ENCODE measurements around the gene CENPH. TPM values are rescaled to one million over a fixed set of nuclear protein-coding genes. Genes with fewer than 3 reads are reported as not detected.
A peak's percentile ranks its signal among the peaks of the same experiment; 100 is the strongest.

The CENPH gene
- total and polyA plus RNA-seq, 2 of the 13 experiments (the other 11 are each of a cell fraction or from before 2014, with no cell fraction given) = 11.2 to 28.8 TPM

DNA sequence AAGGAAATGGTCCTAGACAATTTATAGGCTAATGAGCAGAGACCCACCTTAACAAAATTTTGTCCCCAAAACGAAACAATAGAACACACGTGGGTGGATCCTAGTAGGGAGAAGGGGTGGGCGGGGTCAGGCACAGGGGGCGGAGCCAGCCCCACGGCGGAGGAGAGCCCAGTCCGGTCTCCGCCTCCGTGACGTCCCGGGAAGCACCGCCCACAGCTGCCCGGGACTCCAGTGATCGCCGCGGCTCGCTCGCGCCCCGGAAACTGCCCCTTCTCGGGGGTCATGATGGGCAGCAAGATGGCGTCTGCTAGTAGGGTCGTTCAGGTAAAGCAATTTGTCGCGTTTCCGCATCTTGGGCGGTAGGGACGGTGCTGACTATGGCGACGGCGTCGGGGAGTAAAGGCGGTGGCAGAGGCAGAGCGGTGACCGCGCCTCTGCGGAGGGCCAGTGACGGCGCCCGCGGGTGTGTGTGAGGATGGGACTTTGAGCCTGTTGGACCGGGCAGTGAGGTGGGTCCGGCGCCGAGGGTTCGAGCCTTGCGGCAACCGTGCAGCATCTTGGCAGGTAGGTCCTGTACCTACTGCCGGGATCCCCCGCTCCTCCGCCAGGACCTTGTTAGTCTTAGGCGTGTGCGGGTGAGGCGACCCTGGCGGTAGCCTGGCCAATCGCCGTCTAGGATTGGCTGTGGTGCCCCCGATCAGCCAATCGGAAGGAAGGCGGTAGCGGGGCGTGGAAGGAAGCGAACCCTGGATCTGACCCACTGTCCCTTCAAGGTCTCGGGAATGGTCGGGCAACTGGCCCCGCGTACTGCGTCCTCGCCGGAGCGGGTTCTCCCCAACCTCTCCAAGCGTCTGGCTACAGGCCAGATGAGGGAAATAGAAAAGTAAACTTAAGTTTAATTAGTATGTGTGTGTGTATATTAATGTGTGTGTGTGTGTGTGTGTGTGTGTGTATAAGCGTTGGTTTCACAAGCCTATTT, 28.5 kb downstream of the CENPH start (continued):
- TF ChIP-seq, protein P1, sequence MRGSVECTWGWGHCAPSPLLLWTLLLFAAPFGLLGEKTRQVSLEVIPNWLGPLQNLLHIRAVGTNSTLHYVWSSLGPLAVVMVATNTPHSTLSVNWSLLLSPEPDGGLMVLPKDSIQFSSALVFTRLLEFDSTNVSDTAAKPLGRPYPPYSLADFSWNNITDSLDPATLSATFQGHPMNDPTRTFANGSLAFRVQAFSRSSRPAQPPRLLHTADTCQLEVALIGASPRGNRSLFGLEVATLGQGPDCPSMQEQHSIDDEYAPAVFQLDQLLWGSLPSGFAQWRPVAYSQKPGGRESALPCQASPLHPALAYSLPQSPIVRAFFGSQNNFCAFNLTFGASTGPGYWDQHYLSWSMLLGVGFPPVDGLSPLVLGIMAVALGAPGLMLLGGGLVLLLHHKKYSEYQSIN (CRISPR knock-in tag; IDR thresholded peaks at IDR 0.05; ENCODE audit: borderline replicate concordance) = no peak
- TF ChIP-seq ZNF850 (CRISPR knock-in tag; conservative IDR thresholded peaks at IDR 0.05) (0 out of 2 replicates have a peak, but pooled peaks have one; percentile 39), ZNF646 (CRISPR knock-in tag; IDR thresholded peaks at IDR 0.05) (0 out of 2 replicates have a peak, but pooled peaks have one; percentile 58), TMF1 (CRISPR knock-in tag; IDR thresholded peaks at IDR 0.05; ENCODE audit: low read depth) (peak; percentile 86), ZNF879 (CRISPR knock-in tag; IDR thresholded peaks at IDR 0.05) (no peak), ZMYM4 (CRISPR knock-in tag; IDR thresholded peaks at IDR 0.05) (peak; percentile 87), MYNN (CRISPR knock-in tag; IDR thresholded peaks at IDR 0.05; ENCODE audit: low read depth) (peak; percentile 62; the same call in 1 of the 2 replicates), ZFP36L2 (CRISPR knock-in tag; IDR thresholded peaks at IDR 0.05) (0 out of 2 replicates have a peak, but pooled peaks have one; percentile 72), ZNF18 (CRISPR knock-in tag; IDR thresholded peaks at IDR 0.05; ENCODE audit: insufficient replicate concordance) (peak; percentile 75), ZNF572 (CRISPR knock-in tag; IDR thresholded peaks at IDR 0.05) (peak; percentile 50; the same call in 1 of the 2 replicates), NRL (CRISPR knock-in tag; IDR thresholded peaks at IDR 0.05; ENCODE audit: borderline replicate concordance) (peak; percentile 94), ZNF143 (CRISPR knock-in tag; IDR thresholded peaks at IDR 0.05) (no peak), SP4 (CRISPR knock-in tag; IDR thresholded peaks at IDR 0.05) (peak; percentile 85)
- TF ChIP-seq, protein P2, sequence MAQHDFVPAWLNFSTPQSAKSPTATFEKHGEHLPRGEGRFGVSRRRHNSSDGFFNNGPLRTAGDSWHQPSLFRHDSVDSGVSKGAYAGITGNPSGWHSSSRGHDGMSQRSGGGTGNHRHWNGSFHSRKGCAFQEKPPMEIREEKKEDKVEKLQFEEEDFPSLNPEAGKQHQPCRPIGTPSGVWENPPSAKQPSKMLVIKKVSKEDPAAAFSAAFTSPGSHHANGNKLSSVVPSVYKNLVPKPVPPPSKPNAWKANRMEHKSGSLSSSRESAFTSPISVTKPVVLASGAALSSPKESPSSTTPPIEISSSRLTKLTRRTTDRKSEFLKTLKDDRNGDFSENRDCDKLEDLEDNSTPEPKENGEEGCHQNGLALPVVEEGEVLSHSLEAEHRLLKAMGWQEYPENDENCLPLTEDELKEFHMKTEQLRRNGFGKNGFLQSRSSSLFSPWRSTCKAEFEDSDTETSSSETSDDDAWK (CRISPR knock-in tag; IDR thresholded peaks at IDR 0.05) = no peak

All from HepG2 (cell line).